Ureter (tissue), 1 donor: ENCODE measurements around the gene AMH. TPM values are rescaled to one million over a fixed set of nuclear protein-coding genes. Genes with fewer than 3 reads are reported as not detected.

Experiments
- DNase-seq: peaks from one replicate; pipeline ENCODE4 v3.0.0-alpha.2; 2020; ENCODE audit warnings: low spot score
- total RNA-seq: library from RNA; stranded (reverse); gene quantifications from one replicate; pipeline ENCODE4 v1.2.4, GENCODE V29; 2023
- donor health status: DM: yes; HTN: yes; CAD: no.

The AMH gene
- total RNA-seq, 1 donor from 2014 or later: 1.3 TPM

GRCh38 chr19:2287585-2288337, 38.6 kb downstream of the AMH start:
- no peak for DNase-seq

GRCh38 chr19:2288338-2288817, 39.3 kb downstream of the AMH start:
- no peak for DNase-seq

GRCh38 chr19:2288818-2289713, 39.9 kb downstream of the AMH start:
- DNase-seq: no peak

GRCh38 chr19:2289714-2290435, 40.8 kb downstream of the AMH start:
- no peak for DNase-seq

GRCh38 chr19:2290441-2291184, 41.5 kb downstream of the AMH start:
- no peak for DNase-seq

GRCh38 chr19:2291185-2291751, 42.1 kb downstream of the AMH start:
- DNase-seq: no peak

GRCh38 chr19:2294687-2295335, 45.7 kb downstream of the AMH start:
- no peak for DNase-seq

- DNase-seq: no peak
Observed at GRCh38 chr19:2296141-2296540, 47.0 kb downstream of the AMH start.

GRCh38 chr19:2300533-2300932, 51.4 kb downstream of the AMH start:
- no peak for DNase-seq

Other genes with a start within 250 kb of the AMH start
- 102 TPM for gene BTBD2, start 233.6 kb upstream of the AMH start, total RNA-seq
- gene MKNK2, start 198.1 kb upstream of the AMH start, total RNA-seq: 151 TPM
- 51.0 TPM for gene MOB3A, start 153.0 kb upstream of the AMH start, total RNA-seq
- 5.9 TPM for gene IZUMO4, start 152.4 kb upstream of the AMH start, total RNA-seq
- gene AP3D1, start 97.8 kb upstream of the AMH start, total RNA-seq: 148 TPM
- 41.9 TPM for gene DOT1L, start 85.4 kb upstream of the AMH start, total RNA-seq
- gene PLEKHJ1, start 13.0 kb upstream of the AMH start, total RNA-seq: 52.0 TPM
- gene SF3A2, start 12.5 kb upstream of the AMH start, total RNA-seq: 65.8 TPM
- 0.49 TPM for gene JSRP1, start 7.1 kb downstream of the AMH start, total RNA-seq
- 0.99 TPM for gene PEAK3, start 32.9 kb downstream of the AMH start, total RNA-seq
- gene LINGO3, start 58.8 kb downstream of the AMH start, total RNA-seq: not detected
- gene LSM7, start 79.3 kb downstream of the AMH start, total RNA-seq: 85.0 TPM
- 70.3 TPM for gene SPPL2B, start 79.4 kb downstream of the AMH start, total RNA-seq
- not detected for gene TMPRSS9, start 110.9 kb downstream of the AMH start, total RNA-seq
- gene TIMM13, start 178.3 kb downstream of the AMH start, total RNA-seq: 87.0 TPM
- gene LMNB2, start 207.6 kb downstream of the AMH start, total RNA-seq: 27.5 TPM
- 55.3 TPM for gene GADD45B, start 226.8 kb downstream of the AMH start, total RNA-seq